ENCODE results near the gene QARS1.

DNA sequence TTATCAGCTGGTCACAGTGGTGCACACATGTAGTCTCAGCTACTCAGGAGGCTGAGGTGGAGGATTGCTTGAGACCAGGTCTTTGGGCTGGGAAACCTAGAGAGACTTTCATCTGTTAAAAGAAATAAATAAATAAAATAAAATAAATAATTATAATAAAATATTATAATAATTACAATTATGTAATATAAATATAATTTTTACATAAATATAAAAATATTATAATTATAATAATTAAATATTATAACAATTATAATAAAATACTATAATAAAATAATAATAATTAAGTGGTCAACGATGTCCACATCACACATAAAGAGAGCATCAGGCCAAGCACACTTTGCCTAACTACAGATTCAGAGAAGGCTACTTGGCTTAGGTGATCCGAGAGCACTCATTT, 25.3 kb downstream of the QARS1 start:
- no peak for TF ChIP-seq EZH2phosphoT487 (IDR thresholded peaks at IDR 0.05; ENCODE audit: borderline replicate concordance)
- TF ChIP-seq, protein P1, sequence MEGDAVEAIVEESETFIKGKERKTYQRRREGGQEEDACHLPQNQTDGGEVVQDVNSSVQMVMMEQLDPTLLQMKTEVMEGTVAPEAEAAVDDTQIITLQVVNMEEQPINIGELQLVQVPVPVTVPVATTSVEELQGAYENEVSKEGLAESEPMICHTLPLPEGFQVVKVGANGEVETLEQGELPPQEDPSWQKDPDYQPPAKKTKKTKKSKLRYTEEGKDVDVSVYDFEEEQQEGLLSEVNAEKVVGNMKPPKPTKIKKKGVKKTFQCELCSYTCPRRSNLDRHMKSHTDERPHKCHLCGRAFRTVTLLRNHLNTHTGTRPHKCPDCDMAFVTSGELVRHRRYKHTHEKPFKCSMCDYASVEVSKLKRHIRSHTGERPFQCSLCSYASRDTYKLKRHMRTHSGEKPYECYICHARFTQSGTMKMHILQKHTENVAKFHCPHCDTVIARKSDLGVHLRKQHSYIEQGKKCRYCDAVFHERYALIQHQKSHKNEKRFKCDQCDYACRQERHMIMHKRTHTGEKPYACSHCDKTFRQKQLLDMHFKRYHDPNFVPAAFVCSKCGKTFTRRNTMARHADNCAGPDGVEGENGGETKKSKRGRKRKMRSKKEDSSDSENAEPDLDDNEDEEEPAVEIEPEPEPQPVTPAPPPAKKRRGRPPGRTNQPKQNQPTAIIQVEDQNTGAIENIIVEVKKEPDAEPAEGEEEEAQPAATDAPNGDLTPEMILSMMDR (conservative IDR thresholded peaks at IDR 0.05; ENCODE audit: low read length): no peak

Measured in Loucy (cell line).